Jurkat, Clone E6-1 (cell line): ENCODE data around the gene ITGAD.

Source experiments
- DNase-seq: peaks from one replicate; pipeline ENCODE4 v3.0.0-alpha.2; 2011; ENCODE audit warnings: low read depth, low spot score
- H3K4me3 ChIP-seq: 2 replicates; pipeline ENCODE4 v1.5.1; 2011; ENCODE audit warnings: mild to moderate bottlenecking, low read length, control low read depth, moderate library complexity

ITGAD gene

GRCh38 chr16:31467858-31468257, 74.7 kb downstream of the ITGAD start:
- H3K4me3 ChIP-seq: no peak overlapping the region
- no peak for DNase-seq

GRCh38 chr16:31470615-31471014, 77.5 kb downstream of the ITGAD start:
- DNase-seq: no peak
- no peak overlapping the region for H3K4me3 ChIP-seq

GRCh38 chr16:31471241-31471874, 78.2 kb downstream of the ITGAD start:
- no peak overlapping the region for H3K4me3 ChIP-seq
- no peak for DNase-seq

- DNase-seq: no peak
- no peak within 1 kb of the TSS for H3K4me3 ChIP-seq
Observed at GRCh38 chr16:31471875-31472708, 79.0 kb downstream of the ITGAD start, which contains the start of gene TGFB1I1. TGFB1I1 (plus strand) TSS chr16:31472152; CDS start chr16:31472189, 37 bp downstream.

- no peak for DNase-seq
- no peak overlapping the region for H3K4me3 ChIP-seq
Observed at GRCh38 chr16:31472709-31473203, 79.6 kb downstream of the ITGAD start.

- H3K4me3 ChIP-seq: no peak overlapping the region
- DNase-seq: no peak
Observed at GRCh38 chr16:31473264-31473984, 80.3 kb downstream of the ITGAD start.

GRCh38 chr16:31474173-31474714, 81.1 kb downstream of the ITGAD start:
- no peak for DNase-seq
- no peak overlapping the region for H3K4me3 ChIP-seq

- no peak for DNase-seq
- no peak overlapping the region for H3K4me3 ChIP-seq
Observed at GRCh38 chr16:31474773-31475738, 81.9 kb downstream of the ITGAD start.

GRCh38 chr16:31475946-31476302, 82.8 kb downstream of the ITGAD start:
- no peak overlapping the region for H3K4me3 ChIP-seq
- no peak for DNase-seq
